KBM-7 (cell line): Measurements from ENCODE around the gene APEX1.

Experiments
- DNase-seq: peaks from one replicate; pipeline ENCODE4 v3.0.0-alpha.2; 2015
- in situ Hi-C: fragments of 300-500 bp; cut with MboI; formaldehyde crosslinking; loops from 2 replicates; pipeline ENCODE4 v1.14.3; 2020; ENCODE audit warnings: low sequenced_read_pairs, low pct_unique_long_range_greater_than_20kb, mixed read lengths

The APEX1 gene

GRCh38 chr14:20454516-20455354 is at the start of gene APEX1, which contains the start of gene OSGEP:
APEX1 (plus strand) TSS chr14:20455226; CDS start chr14:20455646, 420 bp downstream.
OSGEP (minus strand) TSS chr14:20454812; CDS start chr14:20454683, 129 bp downstream.
- in situ Hi-C loops = no loop called here
- peak; percentile 99 for DNase-seq

GRCh38 chr14:20409226-20409625 is 45.8 kb upstream of the APEX1 start:
- in situ Hi-C loops = no loop called here
- no peak for DNase-seq

GRCh38 chr14:20412411-20412810 is 42.6 kb upstream of the APEX1 start:
- in situ Hi-C loops = no loop called here

GRCh38 chr14:20412876-20413743 is 41.9 kb upstream of the APEX1 start, which contains the start of gene TEP1:
TEP1 (minus strand) TSS chr14:20413501; CDS start chr14:20408439, 5,062 bp downstream.
- peak; percentile 82 for DNase-seq
- in situ Hi-C loops = no loop called here

More at GRCh38 chr14:20412411-20412810, 42.6 kb upstream of the APEX1 start:
- peak; percentile 38 for DNase-seq

GRCh38 chr14:20413744-20414082 is 41.3 kb upstream of the APEX1 start:
- peak; percentile 50 for DNase-seq
- in situ Hi-C loops = no loop called here

GRCh38 chr14:20415782-20416206 is 39.2 kb upstream of the APEX1 start:
- in situ Hi-C loops = no loop called here
- peak; percentile 93 for DNase-seq

GRCh38 chr14:20416223-20416622 is 38.8 kb upstream of the APEX1 start:
- in situ Hi-C loops = no loop called here

GRCh38 chr14:20417250-20418186 is 37.5 kb upstream of the APEX1 start:
- in situ Hi-C loops = no loop called here
- no peak for DNase-seq

More at GRCh38 chr14:20416223-20416622, 38.8 kb upstream of the APEX1 start:
- no peak for DNase-seq

- no peak for DNase-seq
Observed at GRCh38 chr14:20418501-20418909, 36.5 kb upstream of the APEX1 start.

GRCh38 chr14:20419419-20419818 is 35.6 kb upstream of the APEX1 start:
- DNase-seq = no peak
- in situ Hi-C loops = no loop called here

More at GRCh38 chr14:20418501-20418909, 36.5 kb upstream of the APEX1 start:
- in situ Hi-C loops = no loop called here

GRCh38 chr14:20421267-20421666 is 33.8 kb upstream of the APEX1 start:
- no peak for DNase-seq
- in situ Hi-C loops = no loop called here

GRCh38 chr14:20422886-20423285 is 32.1 kb upstream of the APEX1 start:
- in situ Hi-C loops = no loop called here
- DNase-seq = no peak

GRCh38 chr14:20424851-20425250 is 30.2 kb upstream of the APEX1 start:
- in situ Hi-C loops = no loop called here
- DNase-seq = no peak

GRCh38 chr14:20427231-20428009 is 27.6 kb upstream of the APEX1 start:
- in situ Hi-C loops = no loop called here
- peak; percentile 96 for DNase-seq

GRCh38 chr14:20428010-20428365 is 27.0 kb upstream of the APEX1 start:
- DNase-seq = no peak
- in situ Hi-C loops = no loop called here

- no peak for DNase-seq
- in situ Hi-C loops = no loop called here
Observed at GRCh38 chr14:20428802-20429201, 26.2 kb upstream of the APEX1 start.

- in situ Hi-C loops = no loop called here
- DNase-seq = no peak
Observed at GRCh38 chr14:20429801-20430669, 25.0 kb upstream of the APEX1 start.
